ENCODE measurements around the gene ETV4.

Gene ETV4

DNA sequence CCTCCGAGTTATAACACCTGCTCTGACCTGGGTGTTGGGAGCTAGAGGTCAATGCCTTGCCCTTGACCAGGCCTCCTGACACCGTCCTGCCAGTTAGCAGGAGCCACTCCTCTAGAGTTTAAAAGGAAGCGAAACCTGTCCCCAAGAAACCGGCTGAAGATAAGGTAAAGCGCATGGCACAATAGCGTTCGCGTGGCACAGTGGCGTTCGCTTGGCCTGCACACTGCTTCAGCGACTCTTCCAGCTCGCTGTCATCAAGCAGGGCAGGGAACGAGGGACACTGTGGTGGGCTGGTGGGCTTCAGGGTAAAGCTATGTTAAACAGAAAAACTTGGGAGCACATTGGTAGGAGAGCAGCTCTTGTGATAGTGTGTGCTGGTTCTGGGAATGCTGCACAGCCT is 28.2 kb upstream of the ETV4 start:
- in situ Hi-C loops (cut with HindIII; ENCODE audit: low sequenced_read_pairs), result loop anchor here (5.0 kb wide), 1 partner anchor 47 kb away; no protein-coding TSS in a partner anchor

DNA sequence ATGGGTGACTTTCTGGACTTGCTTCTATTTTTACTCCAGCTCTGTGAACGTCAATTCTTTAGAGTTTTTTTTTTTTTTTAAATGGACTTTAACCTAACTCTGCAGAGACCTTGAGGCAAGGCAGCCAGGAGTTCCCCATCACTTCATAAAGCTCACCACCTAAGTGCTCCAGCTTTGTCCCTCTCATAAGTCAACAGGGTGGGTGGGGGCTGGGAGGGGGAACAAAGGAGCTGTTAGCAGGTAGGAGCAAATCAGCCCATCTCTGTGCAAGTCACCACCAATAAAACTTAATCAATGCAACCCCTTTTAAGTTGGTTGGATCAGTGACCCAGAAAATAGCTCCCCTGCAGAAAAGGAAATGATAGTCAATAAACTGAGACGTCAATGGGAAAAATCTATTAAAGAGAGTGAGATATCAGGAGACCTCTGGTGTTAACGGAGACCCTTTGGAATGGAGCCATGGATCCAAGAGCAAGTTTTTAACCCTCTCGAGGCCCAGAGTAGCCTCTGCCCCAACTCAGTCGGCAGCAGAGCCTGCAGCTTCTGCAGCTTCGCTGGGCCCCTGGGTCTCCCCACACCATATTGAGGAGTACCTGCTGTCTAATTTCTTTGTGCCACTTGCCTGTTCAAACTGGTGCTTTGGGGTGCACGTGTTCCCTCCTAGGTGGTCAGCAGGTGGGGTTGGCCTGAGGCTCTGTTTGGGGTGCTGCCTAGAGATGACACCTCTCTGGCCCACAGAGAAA is 27.6 kb upstream of the ETV4 start:
- in situ Hi-C loops (cut with HindIII; ENCODE audit: low sequenced_read_pairs), result loop anchor here (5.0 kb wide), 1 partner anchor 46 kb away; no protein-coding TSS in a partner anchor

DNA sequence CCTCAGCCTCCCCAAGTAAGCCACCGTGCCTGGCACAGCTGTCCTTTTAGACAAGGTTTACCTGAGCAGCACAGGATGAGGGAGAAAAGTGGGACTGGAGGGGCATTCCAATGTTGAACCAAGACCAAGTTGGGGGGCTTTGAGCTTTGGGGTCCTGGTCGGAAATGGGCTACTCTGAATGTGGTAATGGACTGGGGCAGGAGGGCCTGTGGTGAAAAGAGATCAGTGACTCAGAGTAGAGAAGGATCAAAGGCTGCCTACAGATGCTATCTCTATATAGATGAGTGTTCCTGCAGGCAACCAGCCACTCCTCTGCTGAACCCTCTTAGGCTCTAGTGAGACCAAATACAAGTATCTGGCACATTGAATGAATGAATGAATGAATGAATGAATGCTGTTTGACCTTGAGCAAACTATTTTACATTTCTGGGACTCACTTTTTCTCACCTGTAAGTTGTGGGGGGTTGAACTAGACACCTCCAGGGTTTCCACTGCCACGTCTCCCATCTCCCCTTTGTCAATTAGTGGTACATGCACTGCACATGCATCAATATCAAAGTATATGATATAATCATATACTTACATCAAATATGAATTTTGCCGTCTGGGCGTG is 26.3 kb upstream of the ETV4 start:
- in situ Hi-C loops (cut with HindIII; ENCODE audit: low sequenced_read_pairs), result loop anchor here (5.0 kb wide), 1 partner anchor 45 kb away; no protein-coding TSS in a partner anchor

DNA sequence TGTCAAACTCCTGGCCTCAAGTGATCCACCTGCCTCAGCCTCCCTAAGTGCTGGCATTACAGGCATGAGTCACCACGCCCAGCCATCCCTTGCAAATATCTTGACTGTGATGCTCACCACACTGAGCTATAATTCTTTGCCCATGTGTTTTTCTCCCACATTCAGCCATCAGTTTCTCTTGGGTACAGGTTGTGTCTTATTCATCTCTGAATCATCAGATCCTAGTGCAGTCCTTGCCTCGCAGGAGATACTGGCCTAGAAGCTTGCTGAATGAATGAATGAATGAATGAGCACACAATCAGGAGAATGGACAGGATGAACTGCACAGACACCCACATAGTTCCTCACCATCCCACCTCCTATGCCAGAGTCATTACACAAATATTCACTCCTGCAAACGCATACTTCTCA is 24.4 kb upstream of the ETV4 start:
- in situ Hi-C loops (cut with HindIII; ENCODE audit: low sequenced_read_pairs), result loop anchor here (5.0 kb wide), 1 partner anchor 43 kb away; no protein-coding TSS in a partner anchor

DNA sequence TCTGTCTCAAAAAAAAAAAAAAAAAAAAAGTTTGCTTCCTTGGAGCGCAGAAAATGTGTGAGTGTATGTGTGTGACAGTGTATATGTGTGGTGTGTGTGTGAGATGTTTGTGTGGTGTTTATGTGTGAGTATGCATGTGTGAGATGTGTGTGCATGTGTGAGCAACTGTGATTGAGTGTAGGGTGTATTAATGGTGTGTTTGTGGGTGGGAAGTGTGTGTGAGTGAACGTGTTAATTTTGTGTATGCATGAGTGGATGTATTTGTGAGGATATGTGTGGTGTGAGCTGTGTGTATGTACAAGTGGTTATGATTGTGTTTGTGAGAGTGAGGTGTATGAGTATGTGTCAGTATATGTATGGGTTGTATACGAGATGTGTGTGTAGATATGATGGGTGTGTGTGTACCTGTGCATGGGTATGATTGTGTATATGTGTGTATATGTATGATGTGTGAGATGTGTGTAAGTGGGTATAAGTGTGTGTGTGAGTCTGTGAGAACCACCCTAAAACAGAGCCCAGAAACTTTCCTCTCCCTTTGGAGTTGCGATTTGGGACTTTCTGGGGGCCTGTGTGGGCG is 22.5 kb upstream of the ETV4 start:
- in situ Hi-C loops (cut with HindIII; ENCODE audit: low sequenced_read_pairs), result loop anchor here (10.0 kb wide), 1 partner anchor 64 kb away; no protein-coding TSS in a partner anchor

DNA sequence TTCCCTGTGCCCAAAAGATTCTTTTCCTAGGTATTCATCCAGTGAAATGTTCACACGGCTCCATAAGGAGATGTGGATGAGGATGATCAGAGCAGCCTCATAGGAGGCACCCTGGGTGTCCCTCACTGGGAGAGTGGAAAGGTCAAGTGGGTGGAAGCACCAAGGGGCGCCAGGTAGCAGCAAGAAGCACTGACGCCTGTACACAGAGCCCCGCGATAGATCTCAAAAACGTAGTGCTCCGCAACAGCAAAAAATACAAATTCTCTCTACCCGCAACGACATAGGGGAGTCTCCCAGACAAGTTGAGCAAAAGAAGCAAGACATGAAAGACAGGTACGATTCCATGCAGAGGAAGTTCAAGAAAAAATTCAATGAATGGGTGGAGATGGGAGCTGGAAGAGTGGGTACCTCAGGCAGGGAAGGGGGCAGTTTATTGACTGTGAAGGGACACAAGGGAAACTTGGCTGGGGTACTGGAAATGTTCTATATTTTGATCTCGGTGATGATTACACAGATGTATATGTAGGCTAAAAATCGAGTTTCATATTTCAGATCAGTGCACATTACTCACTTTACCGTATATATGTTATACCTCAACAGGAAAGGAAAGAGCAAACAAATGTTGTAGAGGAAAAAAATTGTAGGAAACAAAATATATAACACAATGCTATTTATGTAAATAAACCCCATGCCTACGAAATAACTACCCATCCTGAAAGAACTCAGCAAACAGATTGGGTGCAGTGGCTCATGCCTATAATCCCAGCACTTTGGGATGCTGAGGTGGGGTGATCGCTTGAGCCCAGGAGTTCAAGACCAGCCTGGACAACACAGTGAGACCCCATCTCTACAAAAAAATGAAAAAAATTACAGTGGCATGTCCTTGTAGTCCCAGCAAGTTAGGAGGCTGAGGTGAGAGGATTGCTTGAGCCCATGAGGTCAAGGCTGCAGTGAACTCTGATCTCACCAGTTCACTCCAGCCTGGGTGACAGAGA is 17.8 kb upstream of the ETV4 start:
- in situ Hi-C loops (cut with HindIII; ENCODE audit: low sequenced_read_pairs), result loop anchor here (5.0 to 10.0 kb wide), 2 partner anchors 59 to 133 kb away; no protein-coding TSS in a partner anchor

DNA sequence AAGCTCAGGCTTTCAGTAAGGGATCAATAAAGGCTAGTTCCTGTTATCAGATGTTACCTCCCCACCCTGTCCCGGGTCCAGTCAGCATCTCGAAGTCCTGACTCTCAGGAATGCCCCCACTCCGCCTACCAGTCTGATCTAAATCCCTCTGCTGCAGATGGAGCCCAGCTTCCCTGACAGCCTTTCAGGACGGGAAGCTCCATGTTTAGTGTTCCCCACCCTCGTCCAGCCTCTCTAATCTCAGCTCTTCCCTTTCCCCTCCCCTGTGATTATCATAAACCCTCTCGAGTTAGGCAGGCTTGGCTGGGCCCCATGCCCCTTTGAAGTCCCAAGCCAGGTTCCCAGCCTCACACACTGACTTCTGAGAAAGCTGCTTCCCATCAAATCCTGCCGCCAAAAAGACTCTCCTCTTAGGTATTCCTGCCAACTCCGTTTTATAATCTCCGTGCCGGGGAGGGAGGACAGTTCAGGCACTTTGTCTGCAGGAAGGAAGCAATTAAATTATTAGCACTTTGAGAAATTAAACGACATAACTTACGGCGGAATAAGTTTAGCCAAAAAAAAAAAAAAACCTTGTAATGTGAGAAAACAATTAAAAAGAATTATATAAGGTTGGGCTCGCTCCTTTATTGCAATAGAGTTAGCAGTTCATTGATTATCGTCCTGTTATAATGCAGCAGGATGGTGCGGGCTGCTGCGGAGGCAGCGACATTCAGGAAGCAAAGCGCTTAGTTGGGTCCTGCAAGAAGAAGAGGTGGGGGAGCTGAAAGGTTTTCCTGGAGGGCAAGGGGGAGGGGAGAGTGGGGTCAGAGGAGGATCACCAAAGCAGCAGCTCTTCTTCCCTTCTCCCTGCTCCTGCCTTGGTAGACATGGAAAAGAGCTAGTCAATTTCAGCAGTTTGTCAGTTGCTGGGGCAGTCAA is 16.8 kb upstream of the ETV4 start:
- in situ Hi-C loops (cut with HindIII; ENCODE audit: low sequenced_read_pairs), result loop anchor here (5.0 to 10.0 kb wide), 2 partner anchors 58 to 134 kb away; no protein-coding TSS in a partner anchor

DNA sequence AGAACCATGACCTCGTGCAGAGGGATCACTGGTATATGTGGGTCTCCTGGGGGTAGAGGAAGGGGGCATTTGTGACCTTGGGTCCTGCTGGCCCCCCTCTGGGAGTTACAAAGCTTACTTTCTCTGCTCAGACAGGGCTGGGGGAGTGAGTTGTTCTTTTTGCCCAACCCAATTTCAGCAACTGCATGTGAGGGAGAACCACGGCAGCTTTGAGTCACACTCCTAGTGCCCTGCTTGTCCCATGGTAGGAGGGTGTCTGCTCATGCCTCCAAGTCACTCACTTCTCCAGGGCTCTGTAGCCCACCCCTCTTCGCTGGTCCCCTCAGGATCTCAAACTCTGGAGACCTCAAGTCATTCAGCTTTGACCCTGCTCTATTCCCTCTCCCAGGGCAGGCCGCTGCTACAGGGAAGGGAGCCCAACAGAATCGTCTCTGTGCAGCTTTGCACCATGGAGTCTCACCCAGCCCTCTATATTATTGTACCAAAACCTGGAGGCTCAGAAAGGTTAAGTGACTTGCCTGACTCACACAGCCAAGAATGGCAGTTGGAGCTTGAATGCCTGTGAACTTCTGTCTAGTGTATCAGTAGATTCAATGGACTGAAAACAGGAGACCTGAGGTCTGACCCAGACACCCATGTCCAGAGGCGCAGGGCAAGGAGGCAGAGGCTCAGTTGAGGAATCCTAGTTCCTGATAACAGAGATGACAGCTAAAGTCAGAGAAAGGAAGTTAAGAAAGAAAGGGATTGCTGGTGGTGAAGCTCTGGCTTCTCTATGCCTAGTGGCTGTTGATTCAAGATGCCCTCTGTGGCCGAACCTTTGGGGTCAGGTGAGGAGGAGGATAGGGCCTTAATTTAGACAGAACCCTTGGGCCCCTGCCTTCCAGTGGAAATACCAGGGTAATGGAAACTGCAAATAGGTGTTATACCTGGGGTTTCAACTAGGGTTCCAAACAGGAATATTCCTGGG is 14.6 kb upstream of the ETV4 start:
- in situ Hi-C loops (cut with HindIII; ENCODE audit: low sequenced_read_pairs), result loop anchor here (5.0 to 10.0 kb wide), 2 partner anchors 56 to 137 kb away; no protein-coding TSS in a partner anchor

DNA sequence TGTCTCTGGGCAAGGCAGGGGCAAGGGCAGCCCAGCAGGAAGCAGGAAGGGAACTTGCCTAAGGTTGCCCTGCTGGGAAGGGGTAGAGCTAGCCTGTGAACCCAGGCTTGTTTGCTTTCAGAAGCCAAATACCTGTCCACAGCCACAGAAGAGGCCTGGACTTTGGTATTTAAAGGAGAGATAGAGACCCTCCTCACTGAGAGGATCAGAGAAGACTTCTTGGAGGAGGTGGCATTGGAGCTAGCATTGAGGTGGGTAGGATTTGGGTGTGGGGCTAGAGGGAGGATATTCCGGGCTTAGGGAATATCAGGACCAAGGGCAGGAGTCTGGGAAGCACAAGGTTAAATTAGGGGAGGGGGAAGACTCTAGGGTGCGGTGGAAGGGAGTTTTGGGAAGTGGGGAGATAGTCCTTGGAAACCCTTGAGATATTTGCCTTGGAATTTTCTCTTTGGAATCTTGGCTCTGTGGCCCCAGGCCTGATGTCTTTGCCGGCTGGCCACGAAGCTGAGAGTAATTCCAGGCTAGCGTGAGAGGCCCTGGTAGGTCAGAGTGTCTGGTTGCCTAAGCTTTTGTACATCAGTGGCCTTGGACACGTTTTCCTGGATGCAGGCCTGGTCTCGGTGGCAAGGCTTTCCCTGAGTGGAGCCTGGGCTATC is 13.1 kb upstream of the ETV4 start:
- in situ Hi-C loops (cut with HindIII; ENCODE audit: low sequenced_read_pairs), result no loop called here

DNA sequence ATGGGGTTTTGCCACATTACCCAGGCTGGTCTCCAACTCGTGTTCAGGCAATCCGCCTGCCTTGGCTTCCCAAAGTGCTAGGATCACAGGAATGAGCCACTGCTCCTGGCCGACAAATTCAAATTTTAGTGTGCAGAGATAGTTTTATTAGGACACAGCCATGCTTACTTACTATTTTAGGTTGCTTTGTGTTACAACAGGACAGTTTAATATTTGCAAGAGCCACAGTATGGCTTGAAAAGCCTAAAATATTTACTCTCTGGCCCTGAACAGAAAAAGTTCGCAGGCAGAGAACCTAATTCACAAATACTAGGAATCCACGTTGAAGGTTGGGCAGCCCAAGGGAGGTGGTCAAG is 12.6 kb upstream of the ETV4 start:
- in situ Hi-C loops (cut with HindIII; ENCODE audit: low sequenced_read_pairs), result no loop called here

DNA sequence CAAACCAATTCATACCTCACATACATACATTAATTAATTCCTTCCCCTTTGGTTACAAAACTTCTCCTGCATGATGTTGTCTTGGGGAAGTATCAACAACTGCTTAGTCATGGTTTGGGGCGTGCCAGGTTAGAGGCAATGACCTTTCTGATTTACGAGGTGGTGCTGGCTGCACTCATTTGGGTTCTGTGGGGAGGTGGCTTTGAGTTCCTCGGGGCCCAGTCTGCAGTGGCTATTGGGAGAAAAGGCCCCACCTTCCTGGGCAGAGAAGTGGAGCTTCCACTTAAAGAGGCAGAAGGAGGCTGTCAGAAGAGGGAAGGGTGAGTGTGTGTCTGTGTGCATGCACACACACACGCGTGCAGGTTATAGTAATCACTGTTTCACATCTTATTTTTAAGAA is 10.2 kb upstream of the ETV4 start:
- in situ Hi-C loops (cut with HindIII; ENCODE audit: low sequenced_read_pairs), result no loop called here

DNA sequence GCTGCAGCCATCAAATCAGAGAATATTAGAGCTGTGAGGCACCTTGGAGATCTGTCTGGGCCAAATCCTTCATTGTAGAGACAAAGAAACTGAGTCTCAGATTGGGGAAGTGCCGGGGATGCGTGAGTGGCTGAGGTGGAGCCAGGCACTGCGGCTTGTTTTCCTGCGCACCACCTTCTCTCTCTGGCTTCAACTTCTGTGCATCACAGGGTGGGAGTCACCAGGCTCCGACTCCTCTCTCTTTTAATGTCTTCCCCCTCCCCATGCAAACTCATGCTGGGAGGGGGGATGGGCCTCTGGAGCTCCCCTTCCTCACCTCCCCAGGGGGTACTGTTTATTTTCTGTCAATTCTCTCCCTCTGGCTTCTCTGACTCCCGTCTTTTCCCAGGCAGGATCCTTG is 8.7 kb upstream of the ETV4 start:
- in situ Hi-C loops (cut with HindIII; ENCODE audit: low sequenced_read_pairs), result no loop called here

DNA sequence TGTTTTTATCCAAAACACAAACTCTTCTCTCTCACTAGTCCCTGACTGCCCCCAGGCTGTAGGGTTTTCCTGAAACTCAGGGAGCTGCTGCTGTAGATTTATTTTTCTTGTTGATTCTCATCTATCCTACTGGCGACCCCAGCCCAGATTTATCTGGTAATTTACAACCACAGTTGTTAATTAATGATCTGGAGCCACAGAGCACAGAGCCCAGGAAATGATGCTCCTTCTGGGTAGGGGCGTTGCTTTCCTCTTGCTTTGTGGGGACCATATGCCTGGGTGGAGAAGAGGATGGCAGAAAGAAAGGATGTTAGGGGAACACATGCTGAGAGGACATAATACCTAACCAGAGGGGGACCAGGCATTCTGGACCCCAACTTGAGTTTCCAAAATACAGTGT is 7.4 kb upstream of the ETV4 start:
- in situ Hi-C loops (cut with HindIII; ENCODE audit: low sequenced_read_pairs), result no loop called here

DNA sequence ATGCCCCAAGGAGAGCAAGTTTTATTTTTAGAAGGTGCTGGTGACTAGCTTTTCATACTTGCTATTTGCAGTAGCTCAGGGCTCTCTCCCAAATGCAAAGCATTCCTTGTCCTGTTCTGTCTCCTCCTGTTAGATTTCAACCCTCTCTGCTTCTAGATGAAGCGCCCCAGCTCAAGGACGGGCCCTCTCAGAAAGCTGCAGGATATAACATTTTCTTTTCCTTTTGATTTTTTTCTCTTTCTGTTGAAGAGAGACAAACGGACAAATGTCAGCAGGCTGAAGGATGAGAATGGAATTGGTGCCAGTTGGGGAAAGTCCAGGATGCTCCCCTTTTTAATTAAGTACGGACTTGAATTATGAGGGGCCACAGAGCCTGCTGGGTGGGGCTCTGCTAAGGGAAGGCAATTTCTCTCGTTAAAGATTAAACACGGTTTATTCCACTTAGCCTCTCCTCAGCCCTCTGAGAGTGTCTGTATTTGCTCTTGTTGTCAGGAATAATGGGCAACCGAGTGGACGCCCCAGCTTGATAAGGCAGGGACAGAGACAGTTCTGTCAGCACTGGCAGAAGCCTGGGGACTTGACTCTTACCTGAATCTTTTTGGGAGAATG is 6.2 kb upstream of the ETV4 start:
- in situ Hi-C loops (cut with HindIII; ENCODE audit: low sequenced_read_pairs), result no loop called here

DNA sequence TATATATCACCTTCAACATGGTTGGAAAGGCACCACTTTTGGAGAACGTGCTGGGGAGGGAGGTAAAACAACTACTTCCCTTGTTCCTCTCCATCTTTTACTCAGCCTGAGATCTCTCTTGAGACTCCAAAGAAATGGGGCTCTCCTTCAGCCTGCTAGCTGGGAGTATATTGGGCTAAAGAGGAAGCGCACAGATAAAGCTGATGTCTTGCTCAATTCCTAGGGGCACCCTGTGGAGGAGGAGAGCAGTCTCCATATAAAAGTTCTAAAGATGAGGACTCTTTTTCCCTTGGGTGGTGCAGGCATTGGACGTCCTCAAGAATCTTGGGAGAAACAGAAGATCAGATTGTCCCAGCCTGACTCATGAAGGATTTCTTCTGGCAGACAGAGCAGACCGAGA is 4.6 kb upstream of the ETV4 start:
- in situ Hi-C loops (cut with HindIII; ENCODE audit: low sequenced_read_pairs), result no loop called here

DNA sequence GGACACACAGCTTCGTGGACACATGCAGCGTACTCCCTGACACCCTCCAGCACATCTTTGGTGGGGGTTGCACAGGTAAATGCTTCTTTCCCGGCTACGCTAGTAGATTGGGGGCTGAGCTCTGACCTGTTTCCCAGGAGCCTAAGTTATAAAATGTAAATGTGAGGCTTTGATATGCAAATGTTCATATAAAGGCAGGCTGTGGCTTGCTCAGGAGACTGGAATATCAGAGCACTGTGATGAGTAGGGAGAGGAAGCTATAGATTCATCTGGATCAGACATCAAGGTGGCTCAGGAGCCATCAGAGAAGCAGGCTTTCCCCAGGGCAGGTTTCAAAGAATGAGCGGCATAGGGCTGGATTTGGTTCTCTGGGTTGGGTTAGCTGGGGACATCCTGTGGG is 3.4 kb upstream of the ETV4 start:
- in situ Hi-C loops (cut with HindIII; ENCODE audit: low sequenced_read_pairs), result no loop called here

DNA sequence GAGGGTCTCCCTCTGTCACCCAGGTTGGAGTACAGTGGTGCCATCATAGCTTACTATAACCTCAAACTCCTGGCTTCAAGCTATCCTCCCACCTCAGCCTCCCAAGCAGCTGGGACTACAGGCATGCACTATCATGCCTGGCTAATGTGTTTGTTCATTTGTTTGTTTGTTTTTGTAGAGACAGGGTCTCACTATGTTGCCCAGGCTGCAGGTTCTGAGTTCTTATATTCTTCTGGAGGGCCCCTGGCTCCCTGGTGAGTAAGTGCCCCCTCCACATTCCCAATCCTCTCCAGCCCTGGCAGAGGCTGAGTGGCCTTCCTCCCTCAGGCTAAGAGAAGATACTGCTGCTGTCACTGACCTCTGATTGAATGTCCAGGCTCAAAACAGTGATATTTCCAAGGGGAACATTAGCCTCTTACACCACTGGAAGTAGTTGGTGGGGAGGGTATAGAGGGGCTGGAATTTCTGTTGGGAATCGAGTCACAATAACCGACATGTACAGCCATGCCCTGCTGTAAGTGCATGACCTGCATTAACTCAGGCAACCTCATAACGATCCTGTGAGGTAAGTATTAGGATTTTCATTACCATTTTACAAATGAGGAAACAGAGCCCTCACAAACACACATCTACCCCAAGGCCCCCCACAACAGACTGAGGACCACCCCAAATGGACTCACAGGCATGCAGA is 2.7 kb upstream of the ETV4 start:
- in situ Hi-C loops (cut with HindIII; ENCODE audit: low sequenced_read_pairs), result no loop called here
